ENCODE data around the gene SLC39A10. TPM values are rescaled to one million over a fixed set of nuclear protein-coding genes. Genes with fewer than 3 reads are reported as not detected.
"Not testable (repeated sequence)": the region's sequence is repeated elsewhere in the genome, so short reads cannot be mapped to it uniquely, and the experiment has no call there.

The SLC39A10 gene
- total RNA-seq, 1 donor from 2014 or later: 52.3 TPM

- H3K36me3 Mint-ChIP-seq (ENCODE audit: low read depth): peaks cover 21% of the 10 kb centered on the region
- ATAC-seq (ENCODE audit: low read depth) (no peak), DNase-seq (no peak)
- no peaks in the 10 kb centered on the region for H3K27me3 Mint-ChIP-seq
- H3K9me3 Mint-ChIP-seq: no peaks in the 10 kb centered on the region
- TF ChIP-seq, protein P1, sequence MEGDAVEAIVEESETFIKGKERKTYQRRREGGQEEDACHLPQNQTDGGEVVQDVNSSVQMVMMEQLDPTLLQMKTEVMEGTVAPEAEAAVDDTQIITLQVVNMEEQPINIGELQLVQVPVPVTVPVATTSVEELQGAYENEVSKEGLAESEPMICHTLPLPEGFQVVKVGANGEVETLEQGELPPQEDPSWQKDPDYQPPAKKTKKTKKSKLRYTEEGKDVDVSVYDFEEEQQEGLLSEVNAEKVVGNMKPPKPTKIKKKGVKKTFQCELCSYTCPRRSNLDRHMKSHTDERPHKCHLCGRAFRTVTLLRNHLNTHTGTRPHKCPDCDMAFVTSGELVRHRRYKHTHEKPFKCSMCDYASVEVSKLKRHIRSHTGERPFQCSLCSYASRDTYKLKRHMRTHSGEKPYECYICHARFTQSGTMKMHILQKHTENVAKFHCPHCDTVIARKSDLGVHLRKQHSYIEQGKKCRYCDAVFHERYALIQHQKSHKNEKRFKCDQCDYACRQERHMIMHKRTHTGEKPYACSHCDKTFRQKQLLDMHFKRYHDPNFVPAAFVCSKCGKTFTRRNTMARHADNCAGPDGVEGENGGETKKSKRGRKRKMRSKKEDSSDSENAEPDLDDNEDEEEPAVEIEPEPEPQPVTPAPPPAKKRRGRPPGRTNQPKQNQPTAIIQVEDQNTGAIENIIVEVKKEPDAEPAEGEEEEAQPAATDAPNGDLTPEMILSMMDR (IDR thresholded peaks at IDR 0.05): no peak
- ChIA-PET CTCF (interaction anchor here (1.2 to 1.9 kb wide), 4 partner anchors 86 to 405 kb away, joined by 3 to 18 read pairs (median 8); no protein-coding TSS in a partner anchor), POLR2A (interaction anchor here (0.6 to 1.1 kb wide), 2 partner anchors 12 to 87 kb away, joined by 3 to 4 read pairs; no protein-coding TSS in a partner anchor)
- H3K4me1 Mint-ChIP-seq: peaks cover 63% of the 10 kb centered on the region
- no peak overlapping the region for H3K4me3 Mint-ChIP-seq
- H3K27ac Mint-ChIP-seq: peak overlapping the region; percentile 76
- intact Hi-C loops (cut with micrococcal nuclease): loop anchor here (5.0 kb wide), 1 partner anchor 790 kb away; no protein-coding TSS in a partner anchor
These were observed 5.1 kb downstream of the SLC39A10 start for GRCh38 chr2:195662138-195662537.

DNA sequence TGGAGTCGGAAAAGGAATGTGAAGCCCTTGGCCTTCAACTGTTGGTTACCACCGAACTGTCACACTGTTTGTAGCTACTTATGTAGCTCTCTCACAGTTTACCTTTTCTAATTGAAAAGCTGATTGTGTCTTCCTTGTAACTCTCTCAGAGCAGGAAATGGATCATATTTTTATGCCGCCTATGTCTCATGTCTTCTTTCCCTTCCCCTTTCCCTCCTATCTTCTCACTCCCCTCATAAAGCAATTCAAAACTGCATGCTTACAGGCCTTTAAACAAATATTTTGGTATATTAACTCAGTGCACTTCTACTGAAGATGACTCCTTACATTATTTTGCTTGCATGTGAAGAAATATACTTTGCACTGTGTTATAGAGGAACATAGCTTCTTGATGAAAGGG, 6.0 kb downstream of the SLC39A10 start:
- CTCF ChIA-PET: interaction anchor here (0.6 to 1.9 kb wide), 6 partner anchors 87 to 1117 kb away, joined by 3 to 18 read pairs (median 6); no protein-coding TSS in a partner anchor
- intact Hi-C loops (cut with micrococcal nuclease): loop anchor here (5.0 kb wide), 1 partner anchor 789 kb away; no protein-coding TSS in a partner anchor
- Mint-ChIP-seq H3K27ac (peak overlapping the region; percentile 73), H3K9me3 (no peaks in the 10 kb centered on the region), H3K36me3 (ENCODE audit: low read depth) (peaks cover 15% of the 10 kb centered on the region), H3K4me1 (peaks cover 69% of the 10 kb centered on the region), H3K27me3 (no peaks in the 10 kb centered on the region), H3K4me3 (no peak overlapping the region)
- POLR2A ChIA-PET: interaction anchor here (1.1 kb wide), 1 partner anchor 87 kb away, joined by 3 read pairs; no protein-coding TSS in a partner anchor
- ATAC-seq (ENCODE audit: low read depth) (no peak), DNase-seq (no peak)
- TF ChIP-seq, protein P1 (IDR thresholded peaks at IDR 0.05): no peak

- intact Hi-C loops (cut with micrococcal nuclease): loop anchor here (1.0 to 5.0 kb wide), 4 partner anchors 274 to 788 kb away; partner anchors contain the start of gene DNAH7
- TF ChIP-seq, protein P1 (IDR thresholded peaks at IDR 0.05): no peak
- Mint-ChIP-seq H3K4me3 (no peak overlapping the region), H3K27me3 (no peaks in the 10 kb centered on the region), H3K36me3 (ENCODE audit: low read depth) (peaks cover 7% of the 10 kb centered on the region), H3K27ac (peak overlapping the region; percentile 66), H3K9me3 (no peaks in the 10 kb centered on the region), H3K4me1 (peaks cover 60% of the 10 kb centered on the region)
- ChIA-PET POLR2A (interaction anchor here (1.0 kb wide), 1 partner anchor 167 kb away, joined by 3 read pairs; no protein-coding TSS in a partner anchor), CTCF (interaction anchor here (1.2 to 4.5 kb wide), 6 partner anchors 13 to 789 kb away, joined by 3 to 30 read pairs (median 10); partner anchors contain the start of gene DNAH7)
- ATAC-seq (ENCODE audit: low read depth) (no peak), DNase-seq (no peak)
These were observed 7.5 kb downstream of the SLC39A10 start for GRCh38 chr2:195664528-195664927.

DNA sequence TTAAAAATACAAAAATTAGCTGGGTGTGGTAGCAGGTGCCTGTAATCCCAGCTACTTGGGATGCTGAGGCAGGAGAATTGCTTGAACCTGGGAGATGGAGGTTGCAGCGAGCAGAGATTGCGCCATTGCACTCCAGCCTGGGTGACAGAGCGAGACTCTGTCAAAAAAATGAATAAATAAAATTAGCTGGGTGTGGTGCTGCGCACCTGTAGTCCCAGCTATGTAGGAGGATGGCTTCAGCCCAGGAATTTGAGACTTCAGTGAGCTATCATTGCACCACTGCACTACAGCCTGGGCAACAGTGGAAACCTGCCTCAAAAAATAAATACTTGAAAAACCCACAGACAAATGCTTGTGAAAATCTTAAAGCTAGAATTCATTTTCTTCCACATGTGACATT, 8.1 kb downstream of the SLC39A10 start:
- H3K4me1 Mint-ChIP-seq: peaks cover 54% of the 10 kb centered on the region
- ChIA-PET CTCF (interaction anchor here (0.6 to 4.5 kb wide), 7 partner anchors 12 to 788 kb away, joined by 3 to 30 read pairs (median 4); partner anchors contain the start of gene DNAH7), POLR2A (interaction anchor here (0.8 to 1.9 kb wide), 2 partner anchors 8 to 498 kb away, joined by 3 to 7 read pairs; partner anchors contain the start of gene SLC39A10)
- H3K9me3 Mint-ChIP-seq; H3K36me3 Mint-ChIP-seq (ENCODE audit: low read depth); H3K4me3 Mint-ChIP-seq; ATAC-seq (ENCODE audit: low read depth); DNase-seq; H3K27me3 Mint-ChIP-seq; H3K27ac Mint-ChIP-seq: not testable (repeated sequence)
- intact Hi-C loops (cut with micrococcal nuclease): loop anchor here (2.0 kb wide), 2 partner anchors 274 to 672 kb away; no protein-coding TSS in a partner anchor

DNA sequence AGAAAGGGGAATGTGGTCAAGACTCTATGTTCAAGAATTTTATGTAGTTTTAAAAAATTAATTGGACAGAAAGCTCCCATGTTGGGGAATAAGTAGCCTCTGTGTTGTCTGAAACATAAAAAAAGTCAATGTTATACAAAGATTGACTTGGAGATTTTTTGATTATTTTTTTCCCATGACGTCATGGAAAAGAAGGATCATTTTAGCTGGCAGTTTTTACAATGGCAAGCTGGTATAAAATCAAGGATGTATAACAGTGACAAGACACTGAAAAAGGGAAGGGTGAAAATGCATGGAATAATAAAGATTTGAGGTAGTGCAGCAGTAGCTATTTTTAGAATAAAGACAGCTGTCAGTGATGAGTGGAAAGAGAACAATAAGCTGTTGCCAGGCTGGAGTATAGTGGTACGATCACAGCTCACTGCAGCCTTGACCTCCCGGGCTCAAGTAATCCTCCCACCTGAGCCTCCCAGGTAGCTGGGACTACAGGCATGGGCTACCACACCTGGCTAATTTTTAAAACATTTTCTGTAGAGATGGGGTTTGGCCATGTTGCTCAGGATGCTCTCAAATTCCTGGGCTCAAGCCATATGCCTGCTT, 9.2 kb downstream of the SLC39A10 start:
- POLR2A ChIA-PET: interaction anchor here (1.9 kb wide), 1 partner anchor 9 kb away, joined by 7 read pairs; the partner anchor contains the start of gene SLC39A10
- Mint-ChIP-seq H3K27ac (peak overlapping the region; percentile 16), H3K9me3 (no peaks in the 10 kb centered on the region), H3K36me3 (ENCODE audit: low read depth) (peaks cover 4% of the 10 kb centered on the region), H3K4me3 (no peak overlapping the region), H3K4me1 (peaks cover 49% of the 10 kb centered on the region), H3K27me3 (no peaks in the 10 kb centered on the region)
- intact Hi-C loops (cut with micrococcal nuclease): no loop called here
- CTCF ChIA-PET: interaction anchor here (1.4 to 4.5 kb wide), 5 partner anchors 90 to 787 kb away, joined by 3 to 30 read pairs (median 15); partner anchors contain the start of gene DNAH7
- ATAC-seq (ENCODE audit: low read depth): no peak
- TF ChIP-seq, protein P1 (IDR thresholded peaks at IDR 0.05): no peak
- DNase-seq: no peak
